ENCODE results near the gene TAF11L4. TPM values are rescaled to one million over a fixed set of nuclear protein-coding genes. Genes with fewer than 3 reads are reported as not detected.
"Not testable (repeated sequence)": the region's sequence is repeated elsewhere in the genome, so short reads cannot be mapped to it uniquely, and the experiment has no call there.

The TAF11L4 gene
- total RNA-seq, 1 donor = not detected

DNA sequence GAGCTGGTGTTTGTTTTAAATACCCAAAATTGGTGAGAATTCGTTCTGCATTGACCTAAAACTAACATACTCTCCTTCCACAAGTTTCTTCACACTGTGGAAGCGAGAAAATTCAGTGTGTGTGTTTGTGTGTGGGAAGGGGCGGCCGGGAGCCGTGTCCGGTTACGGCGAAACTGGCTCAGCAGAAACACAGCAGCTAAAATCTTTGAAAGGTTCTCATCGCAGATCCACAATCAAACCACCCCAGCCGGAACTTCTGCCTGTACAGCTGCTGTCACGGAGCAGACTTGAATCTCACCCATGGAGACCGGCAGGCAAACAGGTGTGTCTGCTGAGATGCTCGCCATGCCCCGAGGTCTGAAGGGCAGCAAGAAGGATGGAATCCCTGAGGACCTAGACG is 6.8 kb downstream of the TAF11L4 start, which contains the start of gene TAF11L6:
TSS of gene TAF11L6 (plus strand) at position 301 of the 400 bp plus-strand sequence.
- H3K4me3 ChIP-seq (ENCODE audit: insufficient read depth, low read length); DNase-seq (ENCODE audit: insufficient read length, low spot score, missing footprints); H3K79me2 ChIP-seq (ENCODE audit: insufficient read depth, low read length): not testable (repeated sequence)

More for the DNA sequence above, 6.8 kb downstream of the TAF11L4 start, which contains the start of gene TAF11L6:
- not testable (repeated sequence) for H3K9me3 ChIP-seq (ENCODE audit: low read depth, low read length); H3K4me2 ChIP-seq (ENCODE audit: insufficient read depth, low read length); H3K27ac ChIP-seq (ENCODE audit: low read depth, low read length); H3K36me3 ChIP-seq (ENCODE audit: insufficient read depth, low read length); H4K20me1 ChIP-seq (ENCODE audit: insufficient read depth, low read length); H2AFZ ChIP-seq (ENCODE audit: low read length); H3K4me1 ChIP-seq (ENCODE audit: insufficient read depth, low read length); H3K27me3 ChIP-seq (ENCODE audit: insufficient read depth, low read length)

Small RNA genes within 50 kb of the gene (small RNA-seq; reads per million reads assigned to genes)
- gene AC106774.3 = not detected

Other genes starting within 250 kb of the TAF11L4 start
- not detected in 2 replicates for gene TAF11L2, start 23.6 kb upstream of the TAF11L4 start, total RNA-seq
- gene TAF11L3, start 3.4 kb upstream of the TAF11L4 start, total RNA-seq = not detected in 2 replicates
- not detected in 2 replicates for gene TAF11L5, start 3.4 kb downstream of the TAF11L4 start, total RNA-seq
- gene TAF11L6, start 6.9 kb downstream of the TAF11L4 start, total RNA-seq = not detected in 2 replicates
- not detected in 2 replicates for gene TAF11L7, start 64.0 kb downstream of the TAF11L4 start, total RNA-seq
- gene TAF11L8, start 69.2 kb downstream of the TAF11L4 start, total RNA-seq = not detected in 2 replicates
- not detected in 2 replicates for gene TAF11L9, start 72.6 kb downstream of the TAF11L4 start, total RNA-seq
- not detected in 2 replicates for gene TAF11L10, start 76.0 kb downstream of the TAF11L4 start, total RNA-seq
- gene TAF11L11, start 82.4 kb downstream of the TAF11L4 start, total RNA-seq = 0.29 TPM in 1 of 2 replicates, not detected in the other
- 0.29 TPM in 1 of 2 replicates, not detected in the other for gene TAF11L12, start 88.6 kb downstream of the TAF11L4 start, total RNA-seq
- not detected in 2 replicates for gene TAF11L13, start 110.3 kb downstream of the TAF11L4 start, total RNA-seq
- not detected in 2 replicates for gene TAF11L14, start 112.7 kb downstream of the TAF11L4 start, total RNA-seq

Data from osteoblast (primary cell).